Thoracic aorta (tissue), 2 donors: ENCODE results near the gene NDUFA3. TPM values are rescaled to one million over a fixed set of nuclear protein-coding genes. Genes with fewer than 3 reads are reported as not detected.

Experiments
- ATAC-seq: fragments of 150-250 bp; one replicate; pipeline ENCODE4 v1.8.0; 2017; ENCODE audit warnings: low read depth; ENCODE audit not compliant: insufficient number of reproducible peaks, low FRiP score
- DNase-seq: peaks from one replicate; pipeline ENCODE4 v3.0.0-alpha.2; 2020; ENCODE audit warnings: low spot score
- H3K27ac ChIP-seq, 2 donors: fragments of 200-600 bp; sonication (generic); 1 replicate in 1 of 2; 2 replicates in 1 of 2; pipeline ENCODE4 v1.5.1; 2016; ENCODE audit warnings: mild to moderate bottlenecking in 2 of 2, moderate library complexity in 2 of 2
- H3K27me3 ChIP-seq: fragments of 200-600 bp; sonication (generic); replicated peaks from 2 replicates; pipeline ENCODE4 v1.6.0; 2016; ENCODE audit warnings: mild to moderate bottlenecking; ENCODE audit not compliant: insufficient read depth
- H3K36me3 ChIP-seq: fragments of 200-600 bp; sonication (generic); one replicate; pipeline ENCODE4 v1.5.1; 2016
- H3K4me1 ChIP-seq, 2 donors: fragments of 200-600 bp; sonication (generic); 1 replicate in 1 of 2; 2 replicates in 1 of 2; pipeline versions ENCODE4 v1.5.1 to v1.6.0; 2016; ENCODE audit warnings: low read depth in 2 of 2, mild to moderate bottlenecking in 1 of 2; ENCODE audit not compliant: control insufficient read depth in 1 of 2
- H3K4me3 ChIP-seq: fragments of 200-600 bp; sonication (generic); 2 replicates; pipeline ENCODE4 v1.5.1; 2016; ENCODE audit warnings: mild to moderate bottlenecking
- H3K9me3 ChIP-seq: fragments of 200-600 bp; sonication (generic); 2 replicates; pipeline ENCODE4 v1.5.1; 2016
- CTCF ChIP-seq: fragments of 200-600 bp; sonication (generic); IDR thresholded peaks from one replicate; pipeline ENCODE4 v1.5.1; 2019; ENCODE audit warnings: antibody characterized with exemption
- total RNA-seq, 2 donors: library from RNA; depleted of rRNA; stranded (reverse); fragments of >200 nt; gene quantifications; one replicate each; pipeline versions ENCODE4 v1.1.0 to v1.2.3, GENCODE V29; 2016

The NDUFA3 gene
- total RNA-seq, 2 donors from 2014 or later = 13.0 to 16.6 TPM

- H3K4me3 ChIP-seq = no peak overlapping the region
- DNase-seq = no peak
- TF ChIP-seq CTCF = no peak
- H3K9me3 ChIP-seq = no peaks in the 10 kb centered on the region
- no peaks in the 10 kb centered on the region for H3K27me3 ChIP-seq
- peaks cover 52% of the 10 kb centered on the region for H3K36me3 ChIP-seq
- H3K4me1 ChIP-seq = no peaks in the 10 kb centered on the region
- H3K27ac ChIP-seq = no peak overlapping the region
- ATAC-seq = no peak
Observed at GRCh38 chr19:54129617-54129996, 27.0 kb downstream of the NDUFA3 start.

- ATAC-seq (no peak), DNase-seq (no peak)
- H3K27me3 ChIP-seq = no peaks in the 10 kb centered on the region
- H3K9me3 ChIP-seq = no peaks in the 10 kb centered on the region
- H3K27ac ChIP-seq = no peak overlapping the region
- peaks cover 5 to 12% of the 10 kb centered on the region in 2 donors for H3K4me1 ChIP-seq
- H3K36me3 ChIP-seq = peaks cover 20% of the 10 kb centered on the region
- no peak overlapping the region for H3K4me3 ChIP-seq
- TF ChIP-seq CTCF = no peak
Observed at GRCh38 chr19:54133312-54133956, 30.8 kb downstream of the NDUFA3 start.

- peaks cover 14% of the 10 kb centered on the region for H3K36me3 ChIP-seq
- DNase-seq = no peak
- no peak overlapping the region for H3K27ac ChIP-seq
- peaks cover 11 to 18% of the 10 kb centered on the region in 2 donors for H3K4me1 ChIP-seq
- no peaks in the 10 kb centered on the region for H3K9me3 ChIP-seq
- TF ChIP-seq CTCF = no peak
- no peaks in the 10 kb centered on the region for H3K27me3 ChIP-seq
- ATAC-seq = no peak
- no peak overlapping the region for H3K4me3 ChIP-seq
Observed at GRCh38 chr19:54133957-54134590, 31.4 kb downstream of the NDUFA3 start.

GRCh38 chr19:54136086-54136863 lies 33.6 kb downstream of the NDUFA3 start:
- Histone ChIP-seq H3K4me3 (peak overlapping the region; percentile 70), H3K9me3 (no peaks in the 10 kb centered on the region), H3K4me1 (peaks cover 24 to 38% of the 10 kb centered on the region in 2 donors), H3K27ac (peak overlapping the region; percentile 48 to 51), H3K36me3 (peaks cover 3% of the 10 kb centered on the region), H3K27me3 (no peaks in the 10 kb centered on the region)
- no peak for ATAC-seq
- no peak for TF ChIP-seq CTCF
- no peak for DNase-seq
